Measurements from ENCODE around the gene KLK3.

DNA sequence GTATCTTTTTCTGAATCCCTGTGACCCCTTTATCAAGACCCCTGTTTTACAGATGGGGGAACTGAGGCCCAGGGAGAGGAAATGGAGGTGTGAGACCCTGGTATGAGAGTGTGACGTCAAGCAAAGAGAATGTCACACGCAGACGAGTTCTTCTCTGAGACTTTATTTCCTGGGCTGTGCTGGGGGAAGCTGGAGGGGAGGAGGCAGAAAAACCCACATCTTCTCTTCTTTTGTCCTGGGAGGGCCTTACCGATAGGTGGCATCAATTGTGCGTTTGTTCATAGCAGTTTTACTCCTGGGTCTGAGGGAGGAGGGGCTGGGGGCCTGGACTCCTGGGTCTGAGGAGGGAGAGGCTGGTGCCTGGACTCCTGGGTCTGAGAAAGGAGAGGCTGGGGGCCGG lies 16.5 kb upstream of the KLK3 start:
- TF ChIP-seq POLR2AphosphoS5 (IDR thresholded peaks at IDR 0.05; ENCODE audit: low read depth, low read length) = no peak
- TF ChIP-seq, protein P1, sequence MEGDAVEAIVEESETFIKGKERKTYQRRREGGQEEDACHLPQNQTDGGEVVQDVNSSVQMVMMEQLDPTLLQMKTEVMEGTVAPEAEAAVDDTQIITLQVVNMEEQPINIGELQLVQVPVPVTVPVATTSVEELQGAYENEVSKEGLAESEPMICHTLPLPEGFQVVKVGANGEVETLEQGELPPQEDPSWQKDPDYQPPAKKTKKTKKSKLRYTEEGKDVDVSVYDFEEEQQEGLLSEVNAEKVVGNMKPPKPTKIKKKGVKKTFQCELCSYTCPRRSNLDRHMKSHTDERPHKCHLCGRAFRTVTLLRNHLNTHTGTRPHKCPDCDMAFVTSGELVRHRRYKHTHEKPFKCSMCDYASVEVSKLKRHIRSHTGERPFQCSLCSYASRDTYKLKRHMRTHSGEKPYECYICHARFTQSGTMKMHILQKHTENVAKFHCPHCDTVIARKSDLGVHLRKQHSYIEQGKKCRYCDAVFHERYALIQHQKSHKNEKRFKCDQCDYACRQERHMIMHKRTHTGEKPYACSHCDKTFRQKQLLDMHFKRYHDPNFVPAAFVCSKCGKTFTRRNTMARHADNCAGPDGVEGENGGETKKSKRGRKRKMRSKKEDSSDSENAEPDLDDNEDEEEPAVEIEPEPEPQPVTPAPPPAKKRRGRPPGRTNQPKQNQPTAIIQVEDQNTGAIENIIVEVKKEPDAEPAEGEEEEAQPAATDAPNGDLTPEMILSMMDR (IDR thresholded peaks at IDR 0.05) = peak; percentile 50; the same call in 1 of the 2 replicates
